GM23338 (cell line): ENCODE results near the gene ERC2. TPM values are rescaled to one million over a fixed set of nuclear protein-coding genes. Genes with fewer than 3 reads are reported as not detected.

Experiments
- ATAC-seq: fragments of 200-7000 bp; cut with Tn5 transposase; 3 replicates; pipeline ENCODE4 v1.9.1; 2020
- DNase-seq: peaks from one replicate; pipeline ENCODE4 v3.0.0-alpha.2; 2015; ENCODE audit warnings: low spot score
- H2AFZ ChIP-seq: fragments of 200-600 bp; sonication (generic); 2 replicates; pipeline ENCODE4 v1.8.0; 2016; ENCODE audit warnings: antibody characterized with exemption, mild to moderate bottlenecking, moderate library complexity
- H3F3A ChIP-seq: fragments of 200-600 bp; sonication (generic); replicated peaks from 2 replicates; pipeline ENCODE4 v1.8.0; 2017; ENCODE audit warnings: antibody characterized with exemption, mixed run types, low read depth
- H3K27ac ChIP-seq: fragments of 200-600 bp; sonication (generic); 2 replicates; pipeline ENCODE4 v1.6.1; 2016; ENCODE audit warnings: low read depth
- H3K27me3 ChIP-seq: fragments of 200-600 bp; sonication (generic); 2 replicates; pipeline ENCODE4 v1.8.0; 2016; ENCODE audit warnings: mild to moderate bottlenecking, mixed run types, moderate library complexity; ENCODE audit not compliant: insufficient read depth
- H3K36me3 ChIP-seq: fragments of 200-600 bp; sonication (generic); 2 replicates; pipeline ENCODE4 v1.8.0; 2016; ENCODE audit warnings: mild to moderate bottlenecking; ENCODE audit not compliant: insufficient read depth
- H3K4me1 ChIP-seq: fragments of 200-600 bp; sonication (generic); 2 replicates; pipeline ENCODE4 v1.8.0; 2016; ENCODE audit warnings: mild to moderate bottlenecking, moderate library complexity; ENCODE audit not compliant: insufficient read depth
- H3K4me2 ChIP-seq: fragments of 200-600 bp; sonication (generic); 2 replicates; pipeline ENCODE4 v1.7.1; 2017; ENCODE audit warnings: mixed run types
- H3K4me3 ChIP-seq: fragments of 200-600 bp; sonication (generic); 2 replicates; pipeline ENCODE4 v1.6.1; 2016; ENCODE audit warnings: mixed run types
- H3K79me2 ChIP-seq: fragments of 200-600 bp; sonication (generic); replicated peaks from 2 replicates; pipeline ENCODE4 v1.8.0; 2017; ENCODE audit warnings: mild to moderate bottlenecking; ENCODE audit not compliant: insufficient read depth
- H3K9me2 ChIP-seq: fragments of 200-600 bp; sonication (generic); 2 replicates; pipeline ENCODE4 v1.8.0; 2017; ENCODE audit not compliant: insufficient read depth
- H4K20me1 ChIP-seq: fragments of 200-600 bp; sonication (generic); replicated peaks from 2 replicates; pipeline ENCODE4 v1.8.0; 2017; ENCODE audit warnings: mild to moderate bottlenecking; ENCODE audit not compliant: insufficient read depth
- H3K27ac Mint-ChIP-seq: 2 replicates; pipeline ENCODE4 v1.8.0; 2020; ENCODE audit warnings: inconsistent platforms, mild to moderate bottlenecking, moderate library complexity, mixed read lengths
- H3K27me3 Mint-ChIP-seq: 3 replicates; pipeline ENCODE4 v1.8.0; 2022; ENCODE audit warnings: low read depth, mild to moderate bottlenecking, moderate library complexity, mixed read lengths, inconsistent platforms; ENCODE audit not compliant: insufficient read depth, poor library complexity
- H3K36me3 Mint-ChIP-seq: 3 replicates; pipeline ENCODE4 v1.8.0; 2021; ENCODE audit warnings: low read depth, mild to moderate bottlenecking, inconsistent platforms, moderate library complexity, mixed read lengths
- H3K4me1 Mint-ChIP-seq: 3 replicates; pipeline ENCODE4 v1.8.0; 2020; ENCODE audit warnings: mild to moderate bottlenecking, inconsistent platforms, mixed read lengths
- H3K4me3 Mint-ChIP-seq: 3 replicates; pipeline ENCODE4 v1.8.0; 2021; ENCODE audit warnings: moderate library complexity, mild to moderate bottlenecking, inconsistent platforms, mixed read lengths
- H3K9me3 Mint-ChIP-seq: 3 replicates; pipeline ENCODE4 v1.8.0; 2020; ENCODE audit warnings: moderate library complexity, mild to moderate bottlenecking, inconsistent platforms, mixed read lengths
- CREB1 ChIP-seq: fragments of 250-450 bp; sonication (Bioruptor Pico); IDR thresholded peaks from 2 replicates; pipeline ENCODE4 v1.5.0; 2020; ENCODE audit warnings: low read depth, mild to moderate bottlenecking, moderate library complexity
- EZH2 ChIP-seq: fragments of 200-600 bp; sonication (generic); IDR thresholded peaks from one replicate; pipeline ENCODE4 v1.8.0; 2017; ENCODE audit warnings: antibody characterized with exemption, mild to moderate bottlenecking, low read depth; ENCODE audit not compliant: unreplicated experiment
- EZH2phosphoT487 ChIP-seq: fragments of 200-600 bp; sonication (generic); IDR thresholded peaks from one replicate; pipeline ENCODE4 v1.8.1; 2018; ENCODE audit warnings: antibody characterized with exemption; ENCODE audit not compliant: unreplicated experiment
- JUNB ChIP-seq: IDR thresholded peaks from one replicate; pipeline ENCODE4 v1.6.1; 2016; ENCODE audit warnings: antibody characterized with exemption; ENCODE audit not compliant: unreplicated experiment
- NANOG ChIP-seq: IDR thresholded peaks from 2 replicates; pipeline ENCODE4 v1.6.1; 2016; ENCODE audit warnings: antibody characterized with exemption, borderline replicate concordance
- POLR2AphosphoS5 ChIP-seq: IDR thresholded peaks from 2 replicates; pipeline ENCODE4 v1.6.1; 2016; ENCODE audit warnings: antibody characterized with exemption, low read depth
- STAT1 ChIP-seq: IDR thresholded peaks from one replicate; pipeline ENCODE4 v1.6.1; 2016; ENCODE audit warnings: antibody characterized with exemption; ENCODE audit not compliant: unreplicated experiment
- ZNF114 ChIP-seq: fragments of 250-450 bp; sonication (Bioruptor Pico); IDR thresholded peaks from 2 replicates; pipeline ENCODE4 v1.5.0; 2020; ENCODE audit warnings: mild to moderate bottlenecking, moderate library complexity
- ZNF331 ChIP-seq: fragments of 250-450 bp; sonication (Bioruptor Pico); IDR thresholded peaks from 2 replicates; pipeline ENCODE4 v1.5.0; 2020; ENCODE audit warnings: low read depth, mild to moderate bottlenecking, moderate library complexity
- polyA plus RNA-seq: library from polyadenylated mRNA; unstranded; fragments of >200 nt; fragmentation: Nextera tagmentation; extraction: Ambion mirVana; gene quantifications from 2 replicates; pipeline ENCODE4 v1.2.1, GENCODE V29; 2016
- total RNA-seq: library from RNA; depleted of rRNA; stranded (reverse); fragments of >200 nt; shearing (Covaris generic); gene quantifications from 2 replicates; pipeline ENCODE4 v1.2.3, GENCODE V29; 2014
- TF ChIP-seq, protein P1 (sequence below): fragments of 250-450 bp; sonication (Bioruptor Pico); IDR thresholded peaks from 2 replicates; pipeline ENCODE4 v1.5.0; 2020; ENCODE audit warnings: mild to moderate bottlenecking, moderate library complexity
- TF ChIP-seq, protein P2 (sequence below): IDR thresholded peaks from 2 replicates; pipeline ENCODE4 v1.6.1; 2016; ENCODE audit warnings: antibody characterized with exemption
- TF ChIP-seq, protein P3 (sequence below): IDR thresholded peaks from one replicate; pipeline ENCODE4 v1.6.1; 2018; ENCODE audit warnings: antibody characterized with exemption; ENCODE audit not compliant: unreplicated experiment
- TF ChIP-seq, protein P4 (sequence below), 2 experiments: fragments of 200-600 bp in 1 of 2; sonication (generic) in 1 of 2; conservative IDR thresholded peaks; 2 replicates each; pipeline versions ENCODE4 v1.5.1 to v1.6.1; 2016 to 2017; ENCODE audit warnings: antibody characterized with exemption in 2 of 2, low read depth in 2 of 2, mild to moderate bottlenecking in 2 of 2, moderate library complexity in 1 of 2

Gene ERC2
- total and polyA plus RNA-seq, 2 experiments from 2014 or later, result 11.8 to 13.7 TPM

DNA sequence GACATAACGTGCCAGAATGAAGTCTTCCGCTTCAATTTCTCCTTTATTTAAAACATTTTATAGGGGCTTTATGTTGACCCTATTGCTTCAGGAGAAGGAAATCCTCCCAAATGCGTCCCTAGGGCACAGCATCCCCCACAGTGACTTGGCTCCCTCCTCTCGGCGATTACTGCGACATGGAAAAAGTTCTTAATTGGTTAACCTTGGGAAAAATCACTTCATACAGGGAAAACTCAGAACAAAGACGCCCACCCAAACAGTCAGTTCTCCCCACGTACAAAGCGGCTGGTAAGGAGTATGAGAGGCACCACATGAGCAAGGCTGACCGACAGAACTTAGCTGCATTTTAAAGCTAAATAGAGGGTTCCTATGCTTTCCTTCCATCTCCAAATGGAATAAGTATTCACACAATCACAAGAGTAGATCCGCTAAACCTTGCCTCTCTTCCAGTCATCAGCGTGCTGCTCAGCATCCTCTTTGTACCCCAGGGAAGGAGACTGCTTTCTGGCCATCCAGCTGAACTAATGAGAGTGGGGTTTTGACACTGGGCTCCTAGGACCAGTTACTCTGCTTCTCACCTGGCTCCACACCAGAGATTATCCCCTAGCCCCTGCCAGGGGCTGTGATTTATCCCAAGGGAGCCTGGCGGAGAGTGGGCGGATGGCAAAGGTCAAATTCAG is 565.9 kb downstream of the ERC2 start:
- Mint-ChIP-seq H3K4me3 (no peak overlapping the region), H3K27ac (no peak overlapping the region), H3K4me1 (peaks cover 10% of the 10 kb centered on the region), H3K9me3 (no peaks in the 10 kb centered on the region), H3K27me3 (peaks cover 1% of the 10 kb centered on the region), H3K36me3 (no peaks in the 10 kb centered on the region)
- Histone ChIP-seq H3F3A (no peaks in the 10 kb centered on the region), H4K20me1 (no peaks in the 10 kb centered on the region), H3K27me3 (no peaks in the 10 kb centered on the region), H3K79me2 (no peaks in the 10 kb centered on the region), H3K36me3 (no peaks in the 10 kb centered on the region), H3K4me2 (no peak overlapping the region), H3K9me2 (no peaks in the 10 kb centered on the region), H3K27ac (no peak overlapping the region), H2AFZ (no peak overlapping the region), H3K4me1 (no peaks in the 10 kb centered on the region), H3K4me3 (no peak overlapping the region)
- no peak for DNase-seq
- TF ChIP-seq ZNF114 (no peak), CREB1 (CRISPR knock-in tag) (no peak), STAT1 (no peak), POLR2AphosphoS5 (no peak), EZH2phosphoT487 (no peak), EZH2 (no peak), JUNB (no peak), NANOG (no peak), ZNF331 (CRISPR knock-in tag) (no peak)
- TF ChIP-seq, protein P1, sequence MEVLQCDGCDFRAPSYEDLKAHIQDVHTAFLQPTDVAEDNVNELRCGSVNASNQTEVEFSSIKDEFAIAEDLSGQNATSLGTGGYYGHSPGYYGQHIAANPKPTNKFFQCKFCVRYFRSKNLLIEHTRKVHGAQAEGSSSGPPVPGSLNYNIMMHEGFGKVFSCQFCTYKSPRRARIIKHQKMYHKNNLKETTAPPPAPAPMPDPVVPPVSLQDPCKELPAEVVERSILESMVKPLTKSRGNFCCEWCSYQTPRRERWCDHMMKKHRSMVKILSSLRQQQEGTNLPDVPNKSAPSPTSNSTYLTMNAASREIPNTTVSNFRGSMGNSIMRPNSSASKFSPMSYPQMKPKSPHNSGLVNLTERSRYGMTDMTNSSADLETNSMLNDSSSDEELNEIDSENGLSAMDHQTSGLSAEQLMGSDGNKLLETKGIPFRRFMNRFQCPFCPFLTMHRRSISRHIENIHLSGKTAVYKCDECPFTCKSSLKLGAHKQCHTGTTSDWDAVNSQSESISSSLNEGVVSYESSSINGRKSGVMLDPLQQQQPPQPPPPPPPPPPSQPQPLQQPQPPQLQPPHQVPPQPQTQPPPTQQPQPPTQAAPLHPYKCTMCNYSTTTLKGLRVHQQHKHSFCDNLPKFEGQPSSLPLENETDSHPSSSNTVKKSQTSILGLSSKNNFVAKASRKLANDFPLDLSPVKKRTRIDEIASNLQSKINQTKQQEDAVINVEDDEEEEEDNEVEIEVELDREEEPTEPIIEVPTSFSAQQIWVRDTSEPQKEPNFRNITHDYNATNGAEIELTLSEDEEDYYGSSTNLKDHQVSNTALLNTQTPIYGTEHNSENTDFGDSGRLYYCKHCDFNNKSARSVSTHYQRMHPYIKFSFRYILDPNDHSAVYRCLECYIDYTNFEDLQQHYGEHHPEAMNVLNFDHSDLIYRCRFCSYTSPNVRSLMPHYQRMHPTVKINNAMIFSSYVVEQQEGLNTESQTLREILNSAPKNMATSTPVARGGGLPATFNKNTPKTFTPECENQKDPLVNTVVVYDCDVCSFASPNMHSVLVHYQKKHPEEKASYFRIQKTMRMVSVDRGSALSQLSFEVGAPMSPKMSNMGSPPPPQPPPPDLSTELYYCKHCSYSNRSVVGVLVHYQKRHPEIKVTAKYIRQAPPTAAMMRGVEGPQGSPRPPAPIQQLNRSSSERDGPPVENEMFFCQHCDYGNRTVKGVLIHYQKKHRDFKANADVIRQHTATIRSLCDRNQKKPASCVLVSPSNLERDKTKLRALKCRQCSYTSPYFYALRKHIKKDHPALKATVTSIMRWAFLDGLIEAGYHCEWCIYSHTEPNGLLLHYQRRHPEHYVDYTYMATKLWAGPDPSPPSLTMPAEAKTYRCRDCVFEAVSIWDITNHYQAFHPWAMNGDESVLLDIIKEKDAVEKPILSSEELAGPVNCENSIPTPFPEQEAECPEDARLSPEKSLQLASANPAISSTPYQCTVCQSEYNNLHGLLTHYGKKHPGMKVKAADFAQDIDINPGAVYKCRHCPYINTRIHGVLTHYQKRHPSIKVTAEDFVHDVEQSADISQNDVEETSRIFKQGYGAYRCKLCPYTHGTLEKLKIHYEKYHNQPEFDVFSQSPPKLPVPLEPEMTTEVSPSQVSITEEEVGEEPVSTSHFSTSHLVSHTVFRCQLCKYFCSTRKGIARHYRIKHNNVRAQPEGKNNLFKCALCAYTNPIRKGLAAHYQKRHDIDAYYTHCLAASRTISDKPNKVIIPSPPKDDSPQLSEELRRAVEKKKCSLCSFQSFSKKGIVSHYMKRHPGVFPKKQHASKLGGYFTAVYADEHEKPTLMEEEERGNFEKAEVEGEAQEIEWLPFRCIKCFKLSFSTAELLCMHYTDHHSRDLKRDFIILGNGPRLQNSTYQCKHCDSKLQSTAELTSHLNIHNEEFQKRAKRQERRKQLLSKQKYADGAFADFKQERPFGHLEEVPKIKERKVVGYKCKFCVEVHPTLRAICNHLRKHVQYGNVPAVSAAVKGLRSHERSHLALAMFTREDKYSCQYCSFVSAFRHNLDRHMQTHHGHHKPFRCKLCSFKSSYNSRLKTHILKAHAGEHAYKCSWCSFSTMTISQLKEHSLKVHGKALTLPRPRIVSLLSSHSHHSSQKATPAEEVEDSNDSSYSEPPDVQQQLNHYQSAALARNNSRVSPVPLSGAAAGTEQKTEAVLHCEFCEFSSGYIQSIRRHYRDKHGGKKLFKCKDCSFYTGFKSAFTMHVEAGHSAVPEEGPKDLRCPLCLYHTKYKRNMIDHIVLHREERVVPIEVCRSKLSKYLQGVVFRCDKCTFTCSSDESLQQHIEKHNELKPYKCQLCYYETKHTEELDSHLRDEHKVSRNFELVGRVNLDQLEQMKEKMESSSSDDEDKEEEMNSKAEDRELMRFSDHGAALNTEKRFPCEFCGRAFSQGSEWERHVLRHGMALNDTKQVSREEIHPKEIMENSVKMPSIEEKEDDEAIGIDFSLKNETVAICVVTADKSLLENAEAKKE (CRISPR knock-in tag), result no peak
- TF ChIP-seq, protein P2, sequence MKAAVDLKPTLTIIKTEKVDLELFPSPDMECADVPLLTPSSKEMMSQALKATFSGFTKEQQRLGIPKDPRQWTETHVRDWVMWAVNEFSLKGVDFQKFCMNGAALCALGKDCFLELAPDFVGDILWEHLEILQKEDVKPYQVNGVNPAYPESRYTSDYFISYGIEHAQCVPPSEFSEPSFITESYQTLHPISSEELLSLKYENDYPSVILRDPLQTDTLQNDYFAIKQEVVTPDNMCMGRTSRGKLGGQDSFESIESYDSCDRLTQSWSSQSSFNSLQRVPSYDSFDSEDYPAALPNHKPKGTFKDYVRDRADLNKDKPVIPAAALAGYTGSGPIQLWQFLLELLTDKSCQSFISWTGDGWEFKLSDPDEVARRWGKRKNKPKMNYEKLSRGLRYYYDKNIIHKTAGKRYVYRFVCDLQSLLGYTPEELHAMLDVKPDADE, result no peak
- TF ChIP-seq, protein P3, sequence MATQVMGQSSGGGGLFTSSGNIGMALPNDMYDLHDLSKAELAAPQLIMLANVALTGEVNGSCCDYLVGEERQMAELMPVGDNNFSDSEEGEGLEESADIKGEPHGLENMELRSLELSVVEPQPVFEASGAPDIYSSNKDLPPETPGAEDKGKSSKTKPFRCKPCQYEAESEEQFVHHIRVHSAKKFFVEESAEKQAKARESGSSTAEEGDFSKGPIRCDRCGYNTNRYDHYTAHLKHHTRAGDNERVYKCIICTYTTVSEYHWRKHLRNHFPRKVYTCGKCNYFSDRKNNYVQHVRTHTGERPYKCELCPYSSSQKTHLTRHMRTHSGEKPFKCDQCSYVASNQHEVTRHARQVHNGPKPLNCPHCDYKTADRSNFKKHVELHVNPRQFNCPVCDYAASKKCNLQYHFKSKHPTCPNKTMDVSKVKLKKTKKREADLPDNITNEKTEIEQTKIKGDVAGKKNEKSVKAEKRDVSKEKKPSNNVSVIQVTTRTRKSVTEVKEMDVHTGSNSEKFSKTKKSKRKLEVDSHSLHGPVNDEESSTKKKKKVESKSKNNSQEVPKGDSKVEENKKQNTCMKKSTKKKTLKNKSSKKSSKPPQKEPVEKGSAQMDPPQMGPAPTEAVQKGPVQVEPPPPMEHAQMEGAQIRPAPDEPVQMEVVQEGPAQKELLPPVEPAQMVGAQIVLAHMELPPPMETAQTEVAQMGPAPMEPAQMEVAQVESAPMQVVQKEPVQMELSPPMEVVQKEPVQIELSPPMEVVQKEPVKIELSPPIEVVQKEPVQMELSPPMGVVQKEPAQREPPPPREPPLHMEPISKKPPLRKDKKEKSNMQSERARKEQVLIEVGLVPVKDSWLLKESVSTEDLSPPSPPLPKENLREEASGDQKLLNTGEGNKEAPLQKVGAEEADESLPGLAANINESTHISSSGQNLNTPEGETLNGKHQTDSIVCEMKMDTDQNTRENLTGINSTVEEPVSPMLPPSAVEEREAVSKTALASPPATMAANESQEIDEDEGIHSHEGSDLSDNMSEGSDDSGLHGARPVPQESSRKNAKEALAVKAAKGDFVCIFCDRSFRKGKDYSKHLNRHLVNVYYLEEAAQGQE, result no peak
- TF ChIP-seq, protein P4, sequence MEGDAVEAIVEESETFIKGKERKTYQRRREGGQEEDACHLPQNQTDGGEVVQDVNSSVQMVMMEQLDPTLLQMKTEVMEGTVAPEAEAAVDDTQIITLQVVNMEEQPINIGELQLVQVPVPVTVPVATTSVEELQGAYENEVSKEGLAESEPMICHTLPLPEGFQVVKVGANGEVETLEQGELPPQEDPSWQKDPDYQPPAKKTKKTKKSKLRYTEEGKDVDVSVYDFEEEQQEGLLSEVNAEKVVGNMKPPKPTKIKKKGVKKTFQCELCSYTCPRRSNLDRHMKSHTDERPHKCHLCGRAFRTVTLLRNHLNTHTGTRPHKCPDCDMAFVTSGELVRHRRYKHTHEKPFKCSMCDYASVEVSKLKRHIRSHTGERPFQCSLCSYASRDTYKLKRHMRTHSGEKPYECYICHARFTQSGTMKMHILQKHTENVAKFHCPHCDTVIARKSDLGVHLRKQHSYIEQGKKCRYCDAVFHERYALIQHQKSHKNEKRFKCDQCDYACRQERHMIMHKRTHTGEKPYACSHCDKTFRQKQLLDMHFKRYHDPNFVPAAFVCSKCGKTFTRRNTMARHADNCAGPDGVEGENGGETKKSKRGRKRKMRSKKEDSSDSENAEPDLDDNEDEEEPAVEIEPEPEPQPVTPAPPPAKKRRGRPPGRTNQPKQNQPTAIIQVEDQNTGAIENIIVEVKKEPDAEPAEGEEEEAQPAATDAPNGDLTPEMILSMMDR (conservative IDR thresholded peaks at IDR 0.05; ENCODE audit: low read depth in 2 of 2), result no peak
- no peak for ATAC-seq
